KG1 (cell line): ENCODE measurements around the gene USP35.
"Not testable (repeated sequence)": the region's sequence is repeated elsewhere in the genome, so short reads cannot be mapped to it uniquely, and the experiment has no call there.

ENCODE experiments used
- DNase-seq: peaks from one replicate; lab custom pipeline; 2025; lab: John Stamatoyannopoulos, UW

Gene USP35

DNA sequence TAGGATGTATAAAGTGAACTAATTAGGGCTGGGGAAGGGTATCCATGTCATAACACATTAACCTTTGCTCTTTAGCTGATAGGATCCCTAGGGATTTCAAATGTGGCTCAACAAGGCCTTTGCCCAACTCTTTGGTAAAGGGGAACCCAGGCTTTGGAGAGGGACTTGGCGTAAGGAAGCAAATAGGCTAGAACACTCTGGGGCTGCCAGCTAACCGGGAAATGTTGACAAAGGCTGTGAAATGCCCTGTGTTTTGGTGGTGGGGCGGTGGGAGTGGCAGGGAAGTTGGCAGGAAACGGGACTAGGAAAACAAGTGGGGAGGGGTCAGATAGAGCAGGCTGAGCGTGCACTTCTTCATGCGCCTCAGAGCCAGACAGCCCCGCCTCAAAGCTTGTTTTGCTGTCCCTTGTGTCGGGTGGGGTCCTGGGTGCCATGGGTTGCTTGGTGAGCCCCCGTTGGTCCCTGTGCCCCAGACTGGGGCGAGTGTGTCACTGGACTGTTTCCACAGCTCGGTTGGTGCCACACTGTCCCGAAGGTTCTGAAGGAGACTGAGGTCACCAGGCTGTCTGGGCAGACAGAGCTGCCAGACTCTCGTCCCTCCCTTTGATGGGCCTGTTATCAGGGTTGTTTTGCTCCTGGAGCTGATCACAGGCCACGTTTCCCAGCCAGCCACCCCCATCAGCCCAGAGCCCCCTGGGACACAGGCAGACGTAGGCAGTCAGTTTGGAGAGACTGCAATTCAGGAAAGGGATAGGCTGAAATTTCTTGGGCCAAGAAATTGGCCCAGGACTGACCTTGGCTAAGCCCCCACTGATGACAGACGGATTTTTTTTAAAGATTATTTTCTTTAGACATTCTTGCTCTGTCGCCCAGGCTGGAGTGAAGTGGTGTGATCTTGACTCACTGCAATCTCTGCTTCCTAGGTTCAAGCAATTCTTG lies 19.9 kb upstream of the USP35 start:
- no peak for DNase-seq

DNA sequence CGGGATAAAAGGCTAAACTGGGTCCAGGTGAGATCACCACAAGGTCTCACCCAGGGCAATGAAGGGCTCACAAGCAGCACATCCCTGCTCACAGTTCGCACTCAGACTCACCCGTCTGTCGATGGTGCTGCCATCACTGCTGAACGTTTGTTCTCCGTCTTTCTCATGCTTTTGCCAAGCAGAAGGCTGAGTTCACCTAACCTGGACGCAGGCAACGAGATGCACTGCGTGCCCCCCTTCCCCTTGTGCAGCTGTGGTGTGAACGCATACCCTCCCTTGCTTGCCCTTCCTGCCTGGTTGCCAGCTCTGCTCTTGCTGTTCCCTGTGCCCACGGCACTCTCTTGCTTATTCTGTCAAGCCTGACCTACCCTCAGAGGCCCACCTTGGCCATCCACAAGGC lies 18.3 kb upstream of the USP35 start:
- no peak for DNase-seq

GRCh38 chr11:78170874-78171549 lies 17.7 kb upstream of the USP35 start:
- no peak for DNase-seq

GRCh38 chr11:78171951-78172350 lies 16.8 kb upstream of the USP35 start:
- no peak for DNase-seq

- DNase-seq = not testable (repeated sequence)
Measured at GRCh38 chr11:78175862-78176261, 12.9 kb upstream of the USP35 start.

- no peak for DNase-seq
Measured at GRCh38 chr11:78176605-78177141, 12.0 kb upstream of the USP35 start.

DNA sequence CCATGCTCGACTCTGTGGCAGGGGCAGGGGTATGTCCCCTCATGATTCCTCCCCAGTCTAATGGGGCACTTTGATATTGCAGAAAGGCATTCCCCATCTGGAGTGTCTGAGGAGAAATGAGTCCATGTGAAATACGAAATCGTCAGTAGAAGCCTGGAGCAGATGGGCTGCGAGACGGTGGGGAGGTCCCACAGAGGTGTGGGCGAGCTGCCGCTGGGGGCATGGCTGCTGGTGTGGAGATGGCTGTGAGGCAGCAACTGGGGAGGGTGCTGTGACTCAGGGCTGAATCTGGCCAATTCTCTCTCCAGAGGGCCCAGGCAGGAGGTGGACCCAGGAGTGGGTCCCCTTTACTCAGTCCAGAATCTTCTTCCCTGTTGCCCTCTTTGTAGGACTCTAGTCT lies 11.5 kb upstream of the USP35 start:
- DNase-seq = no peak

GRCh38 chr11:78179459-78180071 lies 9.2 kb upstream of the USP35 start:
- DNase-seq = no peak

DNA sequence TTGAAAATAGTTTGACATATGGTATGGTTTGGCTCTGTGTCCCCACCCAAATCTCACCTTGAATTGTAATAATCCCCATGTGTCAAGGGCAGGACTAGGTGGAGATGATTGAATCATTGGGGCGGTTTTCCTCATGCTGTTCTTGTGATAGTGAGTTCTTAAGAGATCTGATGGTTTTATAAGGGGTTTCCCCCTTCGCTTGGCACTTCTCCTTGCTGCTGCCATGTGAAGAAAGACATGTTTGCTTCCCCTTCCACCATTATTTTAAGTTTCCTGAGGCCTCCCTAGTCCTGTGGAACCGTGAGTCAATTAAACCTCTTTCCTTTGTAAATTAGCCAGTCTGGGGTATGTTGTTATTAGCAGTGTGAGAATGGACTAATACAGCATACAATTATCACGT lies 8.0 kb upstream of the USP35 start:
- no peak for DNase-seq

- DNase-seq = no peak
Measured at GRCh38 chr11:78181185-78181584, 7.5 kb upstream of the USP35 start.

GRCh38 chr11:78187366-78188285 lies 1.1 kb upstream of the USP35 start:
- peak; percentile 88 for DNase-seq

GRCh38 chr11:78189174-78189724 lies 530 bp downstream of the USP35 start:
- DNase-seq = no peak

- DNase-seq = no peak
Measured at GRCh38 chr11:78189851-78190250, 1.1 kb downstream of the USP35 start.

GRCh38 chr11:78190374-78190773 lies 1.7 kb downstream of the USP35 start:
- no peak for DNase-seq

- DNase-seq = no peak
Measured at GRCh38 chr11:78190871-78191538, 2.3 kb downstream of the USP35 start.

DNA sequence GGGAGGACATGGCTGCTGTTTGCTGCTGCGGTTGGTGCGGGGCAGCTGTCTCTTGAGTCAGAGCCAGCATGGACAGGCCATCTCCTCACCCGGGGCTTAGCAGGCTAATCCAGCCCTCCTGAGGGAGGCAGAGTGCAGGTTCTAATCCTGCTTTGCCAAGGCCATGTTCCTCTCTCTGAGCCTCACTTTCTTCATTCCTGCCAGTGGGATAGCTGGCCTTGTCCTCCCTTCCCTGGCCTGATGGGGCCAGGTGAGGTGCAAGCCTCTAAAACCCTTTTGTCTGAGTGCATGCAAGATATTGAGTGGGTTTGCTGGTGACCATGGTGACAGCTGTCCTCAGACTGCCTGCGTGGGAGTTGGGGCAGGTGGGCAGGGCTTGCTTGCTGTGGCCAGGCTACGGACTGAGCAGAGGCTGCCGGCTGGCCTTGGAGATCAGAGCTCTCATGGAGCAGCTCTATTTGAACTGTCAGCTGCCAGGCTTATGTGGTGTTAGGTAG lies 3.6 kb downstream of the USP35 start:
- no peak for DNase-seq

- DNase-seq = no peak
Measured at GRCh38 chr11:78192911-78193351, 4.2 kb downstream of the USP35 start.

DNA sequence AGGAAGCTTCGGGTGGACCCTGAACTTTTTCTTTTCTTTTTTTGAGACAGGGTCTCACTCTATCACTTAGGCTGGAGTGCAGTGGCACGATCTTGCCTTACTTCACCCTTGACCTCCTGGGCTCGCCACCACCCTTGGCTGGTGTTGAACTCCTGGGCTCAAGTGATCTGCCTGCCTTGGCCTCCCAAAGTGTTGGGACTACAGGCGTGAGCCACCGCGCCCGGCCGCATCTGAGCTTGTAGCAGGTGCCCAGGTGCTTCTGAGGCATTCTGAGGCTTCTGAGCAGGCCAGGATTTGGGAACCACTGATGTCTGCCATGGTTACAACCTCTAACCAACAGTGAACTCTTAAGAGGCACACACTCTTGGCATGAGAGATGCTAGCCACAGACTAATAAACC lies 5.1 kb downstream of the USP35 start:
- no peak for DNase-seq

DNA sequence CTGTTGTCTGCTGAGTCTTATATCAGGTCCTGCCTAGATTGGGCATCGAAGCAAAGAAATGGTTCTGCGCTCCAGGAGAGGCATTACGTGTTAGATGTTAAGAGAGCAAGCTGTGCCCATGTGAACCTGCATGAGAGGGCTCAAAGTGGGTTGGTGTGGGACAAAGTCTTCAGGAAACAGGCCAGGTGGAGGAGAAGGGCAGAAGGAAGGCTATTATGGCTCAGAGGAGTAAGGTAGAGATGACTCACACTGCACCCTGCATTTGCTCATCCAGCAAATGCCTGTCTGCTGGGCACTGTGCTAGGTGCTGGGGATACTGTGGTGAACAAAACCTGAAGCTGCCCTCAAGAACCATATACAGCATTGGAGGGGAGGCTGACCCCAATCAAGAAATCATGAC lies 5.8 kb downstream of the USP35 start:
- DNase-seq = no peak

GRCh38 chr11:78195917-78196560 lies 7.3 kb downstream of the USP35 start:
- no peak for DNase-seq
